ENCODE data around the gene PLAAT1.

Gene PLAAT1

GRCh38 chr3:193240850-193241706 is at the start of gene PLAAT1:
Gene PLAAT1 (plus strand): TSS chr3:193241222. CDS start chr3:193255651, 14,429 bp downstream.
- no peak for DNase-seq

- DNase-seq, result no peak
These were observed 46.7 kb upstream of the PLAAT1 start for GRCh38 chr3:193194371-193194770.

- no peak for DNase-seq
These were observed 44.3 kb upstream of the PLAAT1 start for GRCh38 chr3:193196746-193197145.

GRCh38 chr3:193207290-193208273 is 33.4 kb upstream of the PLAAT1 start:
- no peak for DNase-seq

GRCh38 chr3:193210618-193211017 is 30.4 kb upstream of the PLAAT1 start:
- no peak for DNase-seq

GRCh38 chr3:193211173-193211572 is 29.8 kb upstream of the PLAAT1 start:
- DNase-seq, result no peak

GRCh38 chr3:193211984-193212383 is 29.0 kb upstream of the PLAAT1 start:
- DNase-seq, result no peak

GRCh38 chr3:193212844-193213243 is 28.2 kb upstream of the PLAAT1 start:
- DNase-seq, result no peak

- DNase-seq, result no peak
These were observed 26.6 kb upstream of the PLAAT1 start for GRCh38 chr3:193214445-193214844.

GRCh38 chr3:193225302-193226125 is 15.5 kb upstream of the PLAAT1 start:
- DNase-seq, result no peak

GRCh38 chr3:193228206-193228605 is 12.8 kb upstream of the PLAAT1 start:
- DNase-seq, result no peak

- no peak for DNase-seq
These were observed 11.1 kb upstream of the PLAAT1 start for GRCh38 chr3:193229851-193230420.

GRCh38 chr3:193230610-193231009 is 10.4 kb upstream of the PLAAT1 start:
- DNase-seq, result no peak

GRCh38 chr3:193231201-193231600 is 9.8 kb upstream of the PLAAT1 start:
- DNase-seq, result no peak

- no peak for DNase-seq
These were observed 4.4 kb upstream of the PLAAT1 start for GRCh38 chr3:193236599-193236998.

- DNase-seq, result no peak
These were observed 4.0 kb upstream of the PLAAT1 start for GRCh38 chr3:193237030-193237429.

GRCh38 chr3:193240436-193240849 is 579 bp upstream of the PLAAT1 start:
- no peak for DNase-seq

- no peak for DNase-seq
These were observed 694 bp downstream of the PLAAT1 start for GRCh38 chr3:193241716-193242115.

- no peak for DNase-seq
These were observed 2.5 kb downstream of the PLAAT1 start for GRCh38 chr3:193243571-193243970.

- no peak for DNase-seq
These were observed 7.9 kb downstream of the PLAAT1 start for GRCh38 chr3:193248848-193249468.

- DNase-seq, result no peak
These were observed 9.5 kb downstream of the PLAAT1 start for GRCh38 chr3:193250492-193250891.

All from OCI-M1 (cell line).